Stimulated activated CD4-positive, alpha-beta T cell treated with anti-CD3 and anti-CD28 coated beads, Interleukin-4, amount 100 ng/mL, for 48 hours (primary cell): ENCODE results near the gene CYP19A1.

ENCODE experiments used
- DNase-seq, 2 donors: peaks; one replicate each; pipeline ENCODE4 v3.0.0-alpha.2; 2020; ENCODE audit warnings: low read depth in 2 of 2

Gene CYP19A1

DNA sequence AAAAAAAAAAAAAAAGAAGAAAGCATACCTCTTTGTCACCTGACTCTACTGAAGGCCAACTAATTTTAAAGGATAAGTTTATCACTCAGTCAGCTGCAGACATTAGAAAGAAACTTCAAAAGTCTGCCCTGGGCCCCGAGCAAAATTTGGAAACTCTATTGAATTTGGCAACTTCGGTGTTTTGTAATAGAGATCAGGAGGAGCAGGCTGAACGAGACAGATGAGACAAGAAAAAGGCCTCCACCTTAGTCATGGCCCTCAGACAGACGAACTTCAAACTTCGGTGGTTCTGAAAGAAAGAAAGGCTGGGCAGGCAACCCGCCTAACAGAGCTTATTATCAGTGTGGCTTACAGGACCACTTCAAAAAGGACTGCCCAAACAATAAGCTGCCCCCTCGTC, 21.6 kb upstream of the CYP19A1 start:
- no peak for DNase-seq

DNA sequence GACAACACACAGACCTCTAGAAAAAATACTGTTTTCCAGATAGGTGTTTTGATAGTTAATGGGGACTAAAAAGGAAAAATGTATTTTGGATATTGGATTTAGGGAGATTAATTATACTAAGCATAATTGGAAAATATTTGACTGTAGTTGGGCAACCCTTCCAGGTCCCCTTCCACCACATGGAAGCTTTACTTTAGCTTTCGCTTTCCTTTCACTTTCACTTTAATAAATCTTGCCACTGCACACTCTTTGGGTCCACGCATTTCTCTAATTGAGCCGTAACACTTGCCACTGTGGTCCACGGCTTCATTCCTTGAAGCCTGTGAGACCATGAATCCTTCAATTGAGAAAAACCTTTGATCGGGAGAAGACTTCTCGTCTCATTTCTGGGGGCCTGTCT, 18.6 kb upstream of the CYP19A1 start:
- no peak for DNase-seq

DNA sequence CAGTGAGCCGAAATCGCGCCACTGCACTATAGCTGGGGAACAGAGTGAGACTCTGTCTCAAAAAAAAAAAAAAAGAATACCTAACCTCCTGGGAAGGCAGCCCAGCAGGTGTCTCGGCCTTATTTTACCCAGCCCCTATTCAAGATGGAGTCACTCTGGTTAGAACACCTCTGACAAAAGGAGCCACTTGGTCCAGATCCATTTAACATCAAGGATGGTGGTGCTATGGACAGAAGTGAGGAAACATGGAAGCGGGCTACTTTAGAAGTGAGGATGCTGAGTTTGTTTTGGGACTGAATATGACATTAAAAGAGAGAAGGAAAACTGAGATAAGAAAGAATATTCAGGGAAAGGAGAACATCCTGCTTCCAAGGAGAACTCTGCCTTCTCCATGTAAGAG, 17.8 kb upstream of the CYP19A1 start:
- no peak for DNase-seq

DNA sequence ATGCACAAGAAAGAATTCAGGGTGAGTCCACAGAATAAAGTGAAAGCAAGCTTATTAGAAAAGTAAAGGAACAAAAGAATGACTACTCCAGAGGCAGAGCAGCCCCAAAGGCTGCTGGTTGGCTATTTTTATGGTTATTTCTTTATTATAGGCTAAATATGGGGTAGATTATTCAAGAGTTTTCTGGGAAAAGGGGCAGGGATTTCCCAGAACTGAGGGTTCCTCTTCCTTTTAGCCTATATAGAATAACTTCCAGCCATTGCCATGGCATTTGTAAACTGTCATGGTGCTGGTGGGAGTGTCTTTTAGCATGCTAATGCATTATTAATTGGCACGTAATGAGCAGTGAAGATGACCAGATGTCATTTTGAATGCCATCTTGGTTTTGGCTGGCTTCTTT, 16.7 kb upstream of the CYP19A1 start:
- no peak for DNase-seq

DNA sequence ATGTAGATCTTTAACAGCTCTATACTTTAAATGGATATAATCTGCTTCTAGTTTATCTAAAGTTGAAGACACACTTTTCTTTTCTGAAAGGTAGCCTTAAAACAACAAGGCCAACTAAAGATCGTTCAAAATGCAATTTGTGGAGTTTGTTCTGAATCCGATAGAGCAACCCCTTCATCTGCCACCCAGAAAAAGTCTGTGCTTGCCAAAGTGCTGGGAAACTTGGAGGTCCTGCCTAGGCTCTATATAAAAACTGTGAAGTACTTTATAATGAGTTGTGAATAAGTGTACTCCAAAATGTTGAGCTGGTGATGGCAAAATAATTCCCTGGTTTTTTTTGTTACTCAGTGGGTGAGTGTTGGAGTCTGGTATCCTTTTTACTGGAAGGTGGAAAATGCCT, 15.6 kb upstream of the CYP19A1 start:
- no peak for DNase-seq

DNA sequence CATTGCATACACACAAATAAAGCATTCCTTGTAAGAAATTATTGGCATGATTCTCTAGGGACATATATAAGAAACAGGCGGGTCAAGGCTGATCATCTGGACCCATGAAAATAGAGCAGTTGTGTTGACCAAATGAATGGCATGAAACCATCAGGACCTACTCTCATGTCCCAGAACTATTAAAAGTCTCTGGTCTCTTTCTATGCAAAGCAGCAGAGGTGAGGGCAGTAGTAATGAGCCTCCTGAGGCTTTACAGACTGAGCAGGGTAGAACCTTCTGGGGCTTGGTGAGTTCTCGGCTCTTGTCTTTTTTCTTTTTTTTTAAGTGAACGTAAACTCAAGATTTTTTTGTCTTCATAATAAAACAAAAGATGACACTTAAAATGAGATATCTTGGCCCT, 12.3 kb upstream of the CYP19A1 start:
- no peak for DNase-seq

DNA sequence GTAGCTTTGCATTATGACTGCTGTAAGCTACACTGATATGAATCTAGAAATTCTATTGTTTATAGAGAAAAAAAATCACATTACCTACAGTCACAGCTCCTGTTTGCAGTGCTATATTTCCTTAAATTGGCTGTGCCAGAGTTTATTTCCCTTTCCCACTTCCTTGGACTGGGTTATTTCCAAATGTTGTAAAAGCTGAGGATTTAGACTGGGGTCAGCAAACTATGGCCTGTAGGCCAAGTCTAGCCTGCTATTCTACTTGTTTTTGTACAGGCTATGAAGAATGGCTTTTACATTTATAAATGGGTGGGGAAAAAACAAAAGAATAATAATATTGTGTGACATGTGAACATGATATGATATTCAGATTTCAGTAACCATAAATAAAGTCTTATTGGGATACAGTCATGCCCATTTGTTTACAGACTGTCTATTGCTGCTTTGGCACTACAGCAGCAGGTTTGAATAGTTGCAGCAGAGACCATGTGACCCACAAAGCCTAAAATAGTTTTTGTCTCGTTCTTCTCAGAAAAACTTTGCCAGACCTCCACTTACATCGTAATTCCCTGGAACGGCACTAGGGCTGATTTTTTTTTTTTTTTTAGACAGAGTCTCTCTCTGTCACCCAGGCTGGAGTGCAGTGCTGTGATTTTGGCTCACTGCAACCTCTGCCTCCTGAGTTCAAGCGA, 10.9 kb upstream of the CYP19A1 start:
- no peak for DNase-seq

DNA sequence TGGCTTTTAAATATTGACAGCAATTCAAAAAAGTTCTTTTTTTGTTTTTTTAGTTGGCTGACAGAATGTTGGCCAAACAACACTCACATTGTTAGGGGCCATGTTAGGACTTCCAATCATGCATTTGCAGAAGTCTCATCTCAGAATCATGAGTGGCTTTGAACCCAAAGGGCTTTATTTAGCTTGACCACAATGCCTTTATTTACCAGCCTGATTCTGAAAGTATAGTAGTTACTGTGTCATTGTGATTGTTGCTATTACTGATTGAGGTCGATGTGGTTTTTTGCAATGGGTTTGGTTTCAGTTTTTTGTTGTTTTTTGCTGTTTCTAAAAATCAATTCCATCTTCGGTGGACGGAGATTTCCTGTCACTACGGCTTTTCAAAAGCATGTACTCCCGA, 10.3 kb upstream of the CYP19A1 start:
- DNase-seq, result no peak

DNA sequence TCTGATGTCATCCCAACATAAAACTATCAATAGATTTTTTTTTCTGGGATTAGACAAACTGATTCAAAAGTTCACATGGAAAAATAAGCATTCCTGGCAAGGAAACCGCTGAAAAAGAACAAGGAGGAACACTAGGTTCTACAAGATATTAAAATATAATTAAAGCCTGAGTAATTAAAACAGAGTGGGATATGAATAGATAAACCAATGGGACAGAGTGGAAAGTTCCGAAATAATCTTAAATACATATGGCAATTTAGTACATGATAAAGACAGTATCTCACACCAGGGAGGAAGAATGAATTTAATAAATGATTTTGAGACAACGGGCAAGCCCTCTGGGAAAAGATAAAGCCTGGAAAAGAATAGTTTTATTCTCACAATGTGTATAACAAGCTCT, 7.7 kb upstream of the CYP19A1 start:
- DNase-seq, result no peak

DNA sequence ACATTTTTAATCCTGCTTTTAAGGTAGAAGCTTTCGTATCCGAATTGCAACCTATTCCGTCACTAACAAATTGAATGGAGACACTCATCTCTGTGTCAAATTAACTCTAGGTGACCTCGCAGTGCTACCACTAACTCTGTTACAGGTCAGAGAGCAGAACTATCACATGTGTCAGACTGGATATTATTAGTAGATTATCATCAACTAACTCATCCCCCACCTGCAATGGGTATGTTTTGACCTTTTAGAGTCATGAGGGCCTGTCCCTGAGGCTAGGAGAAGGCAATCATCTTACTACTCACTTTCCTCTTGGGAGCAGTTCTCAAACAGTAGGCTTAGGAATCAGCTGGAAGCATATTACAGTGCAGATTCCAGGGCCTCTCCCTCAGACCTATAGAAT, 5.1 kb upstream of the CYP19A1 start:
- DNase-seq, result no peak

DNA sequence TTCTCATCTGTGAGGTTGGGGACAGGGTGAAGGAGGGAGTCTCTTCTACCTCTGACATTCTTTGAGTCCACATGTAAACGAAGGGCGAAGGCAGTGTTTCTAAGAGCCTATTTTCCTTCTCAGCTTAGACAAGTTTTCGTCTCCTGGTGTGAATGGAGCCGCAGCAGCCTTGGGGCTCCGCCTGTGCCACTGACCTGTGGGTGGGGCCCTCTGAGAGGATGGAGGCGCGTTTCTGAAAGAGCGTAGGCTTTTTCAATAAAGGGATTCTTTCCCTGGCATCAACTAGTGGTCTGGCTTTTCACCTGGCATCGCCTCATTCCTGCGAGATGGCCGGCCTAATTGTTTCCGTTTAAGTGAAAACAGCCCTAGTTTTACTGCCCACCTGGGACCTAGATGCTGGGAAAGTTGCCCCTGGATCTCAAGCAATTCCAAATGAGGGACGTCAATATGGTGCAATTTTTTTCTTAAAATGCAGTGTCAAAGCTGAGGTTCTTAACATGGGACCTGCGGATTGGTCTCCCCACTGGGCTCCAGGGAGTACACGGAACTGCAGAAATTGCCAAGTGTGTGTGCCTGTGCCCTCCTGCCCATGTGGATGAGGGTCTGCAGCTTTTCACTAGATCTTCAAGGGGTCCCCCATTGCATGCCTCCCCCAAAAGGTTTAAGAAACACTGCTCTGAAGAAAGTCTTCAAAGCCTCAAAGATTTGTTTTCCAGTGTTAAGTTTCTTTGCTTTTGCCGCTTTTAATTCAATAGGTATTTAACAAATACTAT, 4.0 kb upstream of the CYP19A1 start:
- no peak for DNase-seq

DNA sequence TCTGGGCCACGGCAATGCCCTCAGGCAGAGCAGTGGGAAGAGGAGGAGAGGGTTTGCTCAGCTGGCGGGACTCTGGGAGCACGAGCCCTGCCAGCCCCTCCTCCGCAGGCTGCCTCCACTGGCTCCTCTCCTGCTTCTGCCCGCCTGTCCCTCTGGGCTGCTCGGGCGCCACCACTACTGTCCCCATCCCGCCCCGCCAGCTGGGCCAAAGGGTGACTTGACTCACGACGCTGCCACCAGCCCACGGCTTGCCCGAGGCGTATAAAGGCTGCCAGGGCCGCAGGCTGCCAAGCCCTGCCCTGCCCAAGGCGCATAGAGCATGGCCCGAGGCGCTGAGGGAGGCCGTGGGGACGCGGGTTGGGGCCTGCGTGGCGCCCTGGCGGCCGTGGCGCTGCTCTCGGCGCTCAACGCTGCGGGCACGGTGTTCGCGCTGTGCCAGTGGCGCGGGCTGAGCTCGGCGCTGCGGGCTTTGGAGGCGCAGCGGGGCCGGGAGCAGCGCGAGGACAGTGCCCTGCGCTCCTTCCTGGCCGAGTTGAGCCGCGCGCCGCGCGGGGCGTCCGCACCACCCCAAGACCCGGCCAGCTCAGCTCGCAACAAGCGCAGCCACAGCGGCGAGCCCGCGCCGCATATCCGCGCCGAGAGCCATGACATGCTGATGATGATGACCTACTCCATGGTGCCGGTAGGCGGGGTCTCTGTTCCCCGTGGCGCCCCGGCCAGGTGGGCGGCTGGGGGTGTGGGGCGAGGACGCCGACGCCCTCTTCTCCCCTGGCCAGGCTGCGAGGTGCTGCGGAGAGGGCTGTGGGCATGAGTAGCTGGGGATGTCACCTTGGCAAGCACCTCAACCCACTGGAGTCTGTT, 3.2 kb upstream of the CYP19A1 start, which contains the start of gene GLDN:
GLDN (plus strand) TSS at position 290 of the 861 bp plus-strand sequence; CDS start at position 320, 30 bp downstream.
- DNase-seq, result no peak

DNA sequence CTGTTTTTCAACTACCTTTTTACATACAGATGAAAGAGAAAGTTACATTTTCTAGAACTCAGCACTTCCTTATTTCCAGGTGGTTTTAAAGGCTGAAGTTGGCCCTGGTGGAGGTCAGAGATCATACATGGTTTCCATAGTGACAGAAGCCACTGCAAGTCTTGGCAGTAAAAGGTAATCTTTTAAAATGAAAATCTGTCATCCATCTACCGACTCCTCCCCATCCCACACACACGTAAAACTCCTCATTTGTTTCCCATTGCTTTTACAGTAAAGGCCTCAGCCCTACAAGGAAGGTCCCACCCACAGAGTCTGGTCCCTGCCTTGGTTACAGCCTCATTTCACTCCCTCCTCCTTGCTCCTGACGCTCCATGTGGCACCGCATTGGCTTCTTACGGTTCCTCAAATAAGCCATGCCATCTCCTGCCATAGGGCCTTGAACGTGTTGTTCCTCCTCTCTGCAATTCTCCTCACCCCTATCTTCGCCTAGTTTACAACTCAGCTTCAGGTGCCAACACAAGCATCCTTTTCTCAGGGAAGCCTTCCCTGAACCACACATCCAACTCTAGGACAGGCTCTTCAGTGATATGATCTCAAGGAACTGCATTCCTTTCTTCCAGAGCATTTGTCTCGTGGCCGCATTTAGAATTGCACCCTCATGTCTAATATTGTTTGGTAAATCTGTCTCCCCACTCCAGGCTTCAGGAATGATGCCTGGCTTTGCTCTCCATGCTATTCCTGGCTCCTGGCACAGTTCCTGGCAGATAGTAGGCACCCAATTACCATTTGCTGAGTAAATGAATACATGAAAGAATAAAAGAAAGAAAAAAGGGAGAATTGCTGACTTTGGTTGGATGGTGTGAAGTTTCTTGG, 2.6 kb downstream of the CYP19A1 start:
- DNase-seq, result no peak

DNA sequence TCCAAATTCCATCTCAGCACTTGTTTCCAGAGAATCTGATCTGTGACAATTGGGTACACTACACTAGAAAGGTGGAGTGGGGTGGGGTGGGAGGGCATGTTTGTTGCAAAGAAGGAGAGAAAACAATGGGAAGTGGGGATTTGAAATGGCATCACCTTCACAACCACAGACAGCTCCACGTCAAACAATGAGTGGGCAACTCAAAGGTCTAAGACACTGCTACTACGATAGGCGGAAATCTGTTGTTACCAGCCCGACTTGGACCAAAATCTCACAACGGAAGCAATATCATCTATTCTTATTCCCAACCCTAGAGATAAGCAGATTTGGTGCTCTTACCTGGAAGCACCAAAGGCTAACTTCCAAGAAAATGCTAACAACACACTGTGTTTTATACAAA, 3.3 kb downstream of the CYP19A1 start:
- DNase-seq, result no peak

DNA sequence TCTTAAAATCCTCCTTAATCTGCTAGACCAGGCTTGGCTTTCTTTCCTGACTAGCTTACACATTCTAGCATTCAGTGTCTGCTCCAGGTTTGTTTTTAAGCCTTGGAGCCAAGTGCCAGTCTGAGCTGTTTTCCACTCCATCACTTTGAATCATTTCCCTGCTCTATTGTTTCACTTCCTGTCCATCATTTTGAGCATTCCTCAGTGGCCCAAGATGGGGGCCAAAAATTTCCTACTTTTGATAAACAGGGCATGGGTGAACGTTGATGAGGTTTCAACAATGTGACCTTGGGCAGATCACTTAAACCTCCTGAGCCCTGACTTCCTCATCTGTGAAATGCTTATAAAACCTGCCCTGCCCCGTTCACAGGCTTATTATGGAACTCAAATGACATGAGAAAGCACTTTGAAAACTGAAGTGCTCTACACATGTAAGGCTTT, 4.4 kb downstream of the CYP19A1 start:
- DNase-seq, result no peak

DNA sequence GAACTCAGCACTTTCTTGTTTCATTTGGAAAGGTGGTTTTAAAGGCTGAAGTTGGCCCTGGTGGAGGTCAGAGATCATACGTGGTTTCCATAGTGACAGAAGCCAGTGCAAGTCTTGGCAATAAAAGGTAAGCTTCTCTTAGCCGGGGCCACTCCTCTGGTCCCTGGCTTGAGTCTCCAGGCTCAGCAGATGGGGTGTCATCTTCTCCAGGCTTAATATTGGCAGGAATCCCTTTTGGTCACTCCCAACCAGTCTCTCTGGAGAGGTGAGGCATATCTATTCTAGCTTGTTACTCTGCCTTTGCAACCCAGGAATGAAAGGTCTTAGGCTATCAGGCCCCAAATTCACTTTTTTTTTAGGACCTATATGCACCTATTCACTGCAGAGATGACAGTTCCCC, 4.8 kb downstream of the CYP19A1 start:
- DNase-seq, result no peak

DNA sequence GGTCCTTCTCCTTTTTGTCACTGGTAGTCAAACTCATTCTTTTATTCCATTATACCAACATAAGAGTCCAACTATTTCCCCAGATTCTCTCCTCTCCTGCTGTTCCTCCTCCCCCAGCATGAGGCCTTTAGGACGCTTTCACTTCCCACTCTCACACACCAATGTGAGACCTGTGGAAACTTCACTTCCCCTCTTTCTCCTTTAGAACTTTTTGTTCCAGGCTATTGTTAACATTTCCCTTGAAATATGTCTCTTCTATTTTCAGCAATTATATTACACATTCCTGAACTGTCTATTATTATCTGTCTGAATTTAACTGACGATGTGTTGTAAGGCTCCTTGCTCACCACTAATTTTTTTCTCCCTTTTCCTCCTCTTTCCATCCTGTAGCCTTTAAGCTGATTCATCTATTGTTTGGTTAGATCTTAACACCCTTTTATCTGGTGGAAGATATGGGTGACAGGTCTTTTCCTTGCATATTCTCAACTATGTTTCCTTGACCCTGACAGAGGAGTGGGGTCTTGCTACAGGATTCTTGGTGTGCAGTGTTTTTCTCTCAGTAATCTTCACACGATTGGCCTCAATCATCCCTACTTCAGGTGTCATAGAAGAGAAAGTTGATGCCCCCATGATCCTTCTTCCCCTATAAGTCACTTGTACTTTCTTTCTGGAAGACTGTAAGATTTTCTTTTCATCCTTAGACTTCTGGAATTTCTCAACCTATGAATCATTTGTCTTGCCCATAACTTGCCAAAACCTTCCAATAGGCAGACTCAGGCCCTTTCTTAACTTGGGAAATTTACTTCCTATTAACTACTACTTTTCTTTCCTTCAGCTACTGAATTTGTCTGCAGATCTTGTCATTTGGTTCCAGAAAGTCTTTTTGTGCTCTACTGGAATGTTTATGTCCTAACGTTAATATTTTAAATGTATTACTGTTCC, 5.9 kb downstream of the CYP19A1 start:
- no peak for DNase-seq

DNA sequence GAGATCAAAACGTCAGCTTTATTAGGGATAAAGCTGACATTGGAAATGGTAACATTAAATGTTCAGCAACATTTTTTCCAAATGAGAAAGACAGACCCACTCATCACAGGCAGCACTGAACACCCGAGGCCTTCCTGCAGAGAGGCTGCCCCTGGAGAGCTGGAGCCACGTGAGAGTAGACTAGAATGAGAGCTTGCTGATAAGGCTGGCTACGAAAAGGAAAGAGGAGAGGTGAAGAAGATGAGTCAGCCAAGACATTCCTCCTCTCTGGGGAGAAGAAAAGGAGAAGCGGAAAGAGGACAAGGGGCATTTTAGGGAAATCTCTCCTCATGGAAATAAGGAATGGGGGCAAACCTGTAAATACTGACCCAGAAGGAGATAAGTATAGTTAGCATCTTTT, 7.3 kb downstream of the CYP19A1 start:
- no peak for DNase-seq

DNA sequence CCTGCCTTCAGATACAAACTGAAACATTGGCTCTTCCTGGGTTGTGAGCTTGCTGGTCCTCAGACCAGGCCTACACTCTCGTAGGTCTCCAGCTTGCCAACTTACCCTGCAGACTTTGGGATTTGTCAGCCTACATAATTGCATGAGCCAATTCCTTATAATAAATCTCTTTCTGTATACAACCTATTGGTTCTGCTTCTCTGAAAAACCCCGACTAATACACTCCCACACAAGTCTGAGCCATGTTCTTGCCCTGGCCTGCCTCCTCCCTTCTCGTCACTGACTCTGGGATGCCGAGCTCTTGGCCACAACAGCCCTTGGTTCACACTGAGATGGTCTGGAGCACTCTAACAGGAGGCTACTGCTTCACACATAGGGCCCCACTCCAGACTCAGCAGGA, 9.5 kb downstream of the CYP19A1 start:
- no peak for DNase-seq

DNA sequence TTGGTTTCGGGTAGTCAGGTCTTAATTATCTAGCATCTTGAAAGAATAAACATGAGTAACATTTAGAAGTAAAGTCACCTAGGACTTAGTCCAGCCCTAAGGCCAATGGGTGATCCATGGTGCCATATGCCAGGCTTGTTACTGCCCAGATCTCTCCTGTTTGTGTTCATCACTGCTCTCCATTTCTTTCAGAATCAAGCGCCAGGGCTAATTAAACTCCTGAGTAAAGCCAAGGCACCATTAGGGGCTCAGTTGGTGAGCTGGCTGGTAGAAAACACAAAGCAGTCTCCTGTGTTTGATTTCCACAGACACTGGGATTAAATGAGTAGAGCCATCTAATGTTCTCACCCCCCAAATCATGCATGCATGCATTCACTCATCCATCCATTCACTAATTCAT, 11.3 kb downstream of the CYP19A1 start:
- DNase-seq, result no peak
